NCI-H1930 (cell line): ENCODE measurements around the gene DUSP15.
"Not testable (repeated sequence)": the region's sequence is repeated elsewhere in the genome, so short reads cannot be mapped to it uniquely, and the experiment has no call there.

Experiments
- DNase-seq, 2 experiments: peaks; one replicate each; lab custom pipeline; 2025; lab: John Stamatoyannopoulos, UW

DUSP15 gene

GRCh38 chr20:31839782-31840487 is 30.4 kb downstream of the DUSP15 start:
- DNase-seq: no peak

- no peak for DNase-seq
These were observed 31.6 kb downstream of the DUSP15 start for GRCh38 chr20:31838646-31839292.

GRCh38 chr20:31837896-31838397 is 32.4 kb downstream of the DUSP15 start:
- no peak for DNase-seq

GRCh38 chr20:31836853-31837608 is 33.3 kb downstream of the DUSP15 start:
- no peak for DNase-seq

DNA sequence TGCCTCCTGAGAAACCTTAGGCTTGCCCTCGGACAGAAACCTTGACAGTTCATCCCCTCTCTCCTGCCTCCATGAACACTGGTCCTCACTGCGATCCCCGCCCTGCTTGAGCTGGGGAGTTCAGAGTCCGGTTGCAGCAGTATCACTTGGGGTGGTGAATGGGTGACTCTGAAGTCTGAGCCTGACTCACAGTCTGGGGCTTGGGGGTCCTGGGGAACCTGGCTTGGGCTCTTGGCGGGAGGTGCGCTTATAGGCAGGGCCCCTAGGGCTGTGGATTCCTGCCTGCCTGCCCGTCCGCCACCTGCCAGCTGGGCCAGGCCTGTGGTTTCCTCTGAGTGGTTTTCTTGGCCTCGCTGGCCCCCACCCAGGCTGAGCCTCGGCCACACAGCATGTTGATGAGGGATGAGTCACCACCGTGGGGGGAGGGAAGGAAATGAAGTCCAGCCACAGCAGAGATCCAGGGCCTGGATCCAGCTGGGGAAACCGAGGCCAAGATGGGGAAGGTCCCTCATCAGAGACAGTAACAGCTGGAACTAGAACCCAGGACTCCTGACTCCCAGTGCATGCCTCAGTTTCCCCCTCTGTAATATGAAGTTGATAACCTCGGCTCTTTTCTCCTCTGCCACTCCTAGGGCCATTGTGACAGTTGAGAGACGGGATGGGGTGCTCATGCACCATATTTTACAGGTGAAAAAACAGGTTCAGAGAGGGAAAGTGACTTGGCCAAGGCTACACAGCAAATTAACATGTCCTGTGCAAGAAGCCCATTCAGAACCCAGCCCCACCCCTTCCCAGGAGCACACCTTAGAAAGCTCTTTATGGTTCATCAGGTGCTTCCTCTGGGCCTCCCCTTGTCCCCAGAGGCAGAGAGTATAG is 34.1 kb downstream of the DUSP15 start:
- DNase-seq: no peak

DNA sequence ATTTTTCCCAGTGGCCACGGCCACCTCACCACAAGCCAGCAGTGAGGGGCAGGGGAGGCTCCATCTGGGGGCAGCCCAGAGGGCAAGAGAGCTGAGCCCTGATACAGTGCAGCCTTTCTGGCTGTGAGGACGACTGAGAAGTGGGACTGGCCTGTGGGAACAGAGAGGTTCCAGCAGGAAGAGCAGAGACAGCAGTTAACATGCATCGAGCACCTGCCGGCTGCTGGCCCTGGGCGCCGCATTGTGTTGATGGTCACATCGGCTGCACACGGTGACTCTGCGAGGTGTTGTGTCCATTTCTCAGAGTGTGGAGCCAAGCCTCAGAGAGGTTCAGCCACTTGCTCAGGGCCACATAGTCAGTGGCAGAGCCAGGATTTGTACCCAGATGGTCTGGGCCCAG is 34.8 kb downstream of the DUSP15 start:
- no peak for DNase-seq

GRCh38 chr20:31833931-31834521 is 36.3 kb downstream of the DUSP15 start:
- no peak for DNase-seq

GRCh38 chr20:31833130-31833930 is 37.0 kb downstream of the DUSP15 start:
- peak; percentile 28 to 64 for DNase-seq

DNA sequence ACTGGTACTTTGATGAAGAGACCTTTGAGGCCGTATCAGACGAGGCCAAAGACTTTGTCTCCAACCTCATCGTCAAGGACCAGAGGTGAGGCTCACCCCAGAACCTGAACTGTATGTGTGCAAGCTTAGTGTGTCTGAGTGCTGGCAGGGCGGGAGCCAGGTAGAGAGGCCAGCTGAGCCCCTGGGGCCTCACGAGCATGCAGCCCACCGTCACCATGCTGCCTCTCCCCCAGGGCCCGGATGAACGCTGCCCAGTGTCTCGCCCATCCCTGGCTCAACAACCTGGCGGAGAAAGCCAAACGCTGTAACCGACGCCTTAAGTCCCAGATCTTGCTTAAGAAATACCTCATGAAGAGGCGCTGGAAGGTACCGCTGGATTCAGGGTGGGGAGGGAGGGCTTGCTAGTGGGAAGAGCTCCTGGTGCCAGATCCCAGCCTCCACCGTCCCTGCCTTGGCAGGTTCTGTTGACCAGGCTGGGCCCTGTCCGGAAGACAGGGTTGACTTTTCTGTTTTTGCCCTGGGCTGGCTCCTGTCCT is 38.5 kb downstream of the DUSP15 start:
- DNase-seq: no peak

- DNase-seq: no peak
These were observed 39.1 kb downstream of the DUSP15 start for GRCh38 chr20:31831211-31831610.

DNA sequence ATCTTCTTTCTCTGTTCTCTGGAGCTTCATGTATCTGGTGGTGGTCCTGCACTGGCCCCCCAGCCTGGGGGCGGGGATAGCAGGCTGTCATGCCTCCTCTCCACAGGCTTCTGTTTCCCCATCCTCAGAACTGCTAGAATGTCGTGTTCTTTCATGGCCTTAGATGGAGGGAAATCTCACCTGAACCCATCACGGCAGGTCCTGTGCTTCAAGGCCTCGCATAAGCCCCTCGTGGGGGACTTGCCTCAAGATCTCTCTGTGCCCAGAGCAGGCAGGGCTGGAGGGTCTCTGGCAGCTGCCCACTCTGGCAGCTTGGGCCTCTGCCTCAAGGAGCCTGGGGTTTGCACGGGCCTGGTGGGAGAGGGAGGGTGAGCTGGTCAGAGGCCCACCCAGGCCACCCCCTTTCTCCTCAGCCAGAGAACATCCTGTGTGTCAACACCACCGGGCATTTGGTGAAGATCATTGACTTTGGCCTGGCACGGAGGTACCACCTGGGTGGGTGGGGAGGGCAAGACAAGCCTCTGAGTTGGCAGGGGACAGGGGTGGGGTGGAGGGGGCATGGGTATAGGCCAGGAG is 39.8 kb downstream of the DUSP15 start:
- no peak for DNase-seq

DNA sequence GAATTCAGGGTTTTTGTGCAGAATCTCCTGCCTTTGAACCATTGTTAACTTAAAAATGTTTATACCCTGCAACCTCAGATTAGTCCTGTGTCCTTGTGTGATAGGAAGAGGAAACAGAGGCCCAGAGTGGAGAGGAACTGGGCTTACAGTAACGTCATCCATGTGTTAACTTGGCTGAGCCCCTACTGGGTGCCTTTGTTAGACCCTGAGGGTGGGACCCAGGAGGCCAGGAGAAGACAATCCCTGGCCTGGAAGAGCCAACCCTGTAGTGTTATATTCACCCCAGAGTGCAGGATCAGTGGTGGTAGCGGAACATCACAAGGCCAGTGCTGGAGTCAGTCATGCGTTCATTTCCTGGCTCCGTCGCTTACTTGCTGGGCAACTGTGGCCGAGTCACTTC is 40.6 kb downstream of the DUSP15 start:
- DNase-seq: no peak

- not testable (repeated sequence) for DNase-seq
These were observed 42.3 kb downstream of the DUSP15 start for GRCh38 chr20:31828016-31828415.

GRCh38 chr20:31827059-31827458 is 43.3 kb downstream of the DUSP15 start:
- no peak for DNase-seq

- no peak for DNase-seq
These were observed 44.3 kb downstream of the DUSP15 start for GRCh38 chr20:31826074-31826473.

DNA sequence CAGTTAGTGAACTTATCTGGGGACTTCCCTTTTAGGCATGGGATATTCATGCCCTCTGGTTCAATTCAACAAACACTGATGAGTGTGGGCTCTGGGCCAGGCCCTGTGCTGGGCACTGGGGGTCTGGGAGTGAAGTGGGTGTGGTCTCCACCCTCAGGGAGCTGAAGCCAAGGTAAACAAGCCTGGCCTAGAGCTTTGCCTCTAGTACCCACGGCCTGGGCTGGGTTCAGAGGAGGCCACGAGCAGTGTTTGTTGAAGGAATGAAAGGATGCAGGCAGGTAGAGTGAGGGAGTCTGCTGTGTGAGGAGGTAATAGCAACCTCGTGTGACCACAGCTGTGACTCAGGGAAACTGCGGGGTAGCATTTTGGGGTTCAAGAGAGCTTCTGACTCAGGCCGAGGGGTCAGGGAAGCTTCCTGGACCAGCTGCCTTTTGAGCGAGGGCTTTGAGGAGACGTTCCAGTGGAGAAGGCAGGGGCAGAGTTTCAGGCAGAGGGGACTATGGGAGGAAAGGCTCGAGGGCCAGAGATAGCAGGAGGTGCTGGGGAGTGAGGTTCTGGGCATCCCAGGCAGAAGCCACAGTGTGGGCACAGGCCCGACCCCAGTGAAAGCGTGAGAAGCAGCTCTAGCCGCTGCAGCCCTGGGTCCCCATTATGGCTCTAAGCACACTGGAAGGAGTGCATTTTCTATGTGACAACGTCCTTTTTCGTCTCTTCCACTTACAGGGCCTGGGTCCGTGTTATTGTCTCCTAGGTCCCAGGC is 45.6 kb downstream of the DUSP15 start:
- no peak for DNase-seq

DNA sequence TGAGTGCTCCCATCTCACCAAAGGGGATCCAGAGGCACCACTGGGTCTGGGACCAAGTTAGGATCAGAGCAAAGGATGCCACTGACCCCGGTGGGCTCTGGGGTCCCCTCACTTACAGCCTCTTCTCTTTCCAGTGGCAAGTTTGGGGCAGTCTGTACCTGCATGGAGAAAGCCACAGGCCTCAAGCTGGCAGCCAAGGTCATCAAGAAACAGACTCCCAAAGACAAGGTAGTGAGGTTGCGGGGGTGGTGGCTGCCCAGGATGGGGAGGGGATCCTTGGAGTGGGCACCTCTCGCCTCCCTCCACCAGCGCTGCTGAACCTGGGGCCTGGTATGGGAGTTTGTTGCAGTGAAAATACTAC is 46.2 kb downstream of the DUSP15 start:
- DNase-seq: no peak

DNA sequence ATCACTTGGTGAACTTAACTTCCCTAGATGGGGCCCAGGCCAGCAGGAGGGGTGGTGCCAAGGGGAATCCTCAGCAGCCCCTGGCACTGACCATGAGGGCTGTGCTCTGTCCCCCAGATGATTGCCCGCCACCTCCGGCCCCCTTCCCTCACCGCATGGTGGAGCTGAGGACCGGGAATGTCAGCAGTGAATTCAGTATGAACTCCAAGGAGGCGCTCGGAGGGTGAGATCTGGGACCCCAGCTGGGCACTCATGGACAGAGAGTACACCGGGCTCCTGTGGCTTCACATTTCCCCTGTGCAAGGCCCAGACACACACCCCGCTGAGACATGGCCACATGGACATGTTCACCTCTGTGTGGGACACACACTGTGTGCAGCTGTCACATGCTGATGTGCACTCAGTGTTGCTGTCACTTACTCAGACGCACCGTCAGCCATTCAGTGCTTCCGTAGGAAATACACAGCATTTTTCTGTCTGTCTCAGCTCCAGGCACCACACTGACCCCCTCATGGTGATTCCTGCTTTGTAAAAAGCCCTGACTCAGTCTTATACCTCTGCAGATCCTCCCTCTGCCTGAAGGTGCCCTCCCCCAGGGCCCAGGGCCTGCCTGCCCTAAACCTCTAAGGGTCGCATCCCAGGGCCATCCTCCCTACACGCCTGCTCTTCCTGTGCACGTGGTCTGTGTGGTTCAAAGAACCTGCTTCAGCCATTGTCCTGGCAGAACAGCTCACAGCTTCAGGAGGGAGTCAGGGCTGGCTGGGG is 46.8 kb downstream of the DUSP15 start:
- no peak for DNase-seq
